WTC11 (cell line): ENCODE measurements around the gene MSH2. TPM values are rescaled to one million over a fixed set of nuclear protein-coding genes. Genes with fewer than 3 reads are reported as not detected.

Source experiments
- ATAC-seq: fragments of 200-7000 bp; cut with Tn5 transposase; 2 replicates; pipeline ENCODE4 v1.10.0; 2021; ENCODE audit warnings: mild to moderate bottlenecking, moderate library complexity
- CTCF ChIA-PET: fragments of 300-600 bp; sonication (Branson Sonifier 250); formaldehyde crosslinking; loops from one replicate; lab custom pipeline; 2021; ENCODE audit warnings: antibody characterized with exemption; lab: Charles Lee
- POLR2A ChIA-PET: fragments of 350-600 bp; sonication (Branson Sonifier 250); formaldehyde crosslinking; loops from one replicate; lab custom pipeline; 2021; ENCODE audit warnings: antibody characterized with exemption; lab: Charles Lee
- DNase-seq: peaks from one replicate; pipeline ENCODE4 v3.0.0; 2021; ENCODE audit warnings: low spot score
- H3K27ac Mint-ChIP-seq: 2 replicates; pipeline ENCODE4 v1.8.0; 2021; ENCODE audit warnings: mixed read lengths
- H3K27me3 Mint-ChIP-seq: 2 replicates; pipeline ENCODE4 v1.8.0; 2021; ENCODE audit warnings: low read depth, mild to moderate bottlenecking, moderate library complexity, mixed read lengths
- H3K36me3 Mint-ChIP-seq: 2 replicates; pipeline ENCODE4 v1.8.0; 2021; ENCODE audit warnings: mixed read lengths
- H3K4me1 Mint-ChIP-seq: 2 replicates; pipeline ENCODE4 v1.8.0; 2022; ENCODE audit warnings: mixed read lengths
- H3K4me3 Mint-ChIP-seq: 2 replicates; pipeline ENCODE4 v1.8.0; 2021; ENCODE audit warnings: mild to moderate bottlenecking, moderate library complexity, mixed read lengths
- H3K9me3 Mint-ChIP-seq: 2 replicates; pipeline ENCODE4 v1.8.0; 2021; ENCODE audit warnings: mixed read lengths
- ELF4 ChIP-seq: sonication (generic); formaldehyde crosslinking; IDR thresholded peaks from 2 replicates; pipeline ENCODE4 v1.8.1; 2022; ENCODE audit warnings: low read depth, mild to moderate bottlenecking, moderate library complexity, missing genetic modification reagents
- FOXK1 ChIP-seq: sonication (generic); formaldehyde crosslinking; IDR thresholded peaks from 2 replicates; pipeline ENCODE4 v1.8.0; 2022; ENCODE audit warnings: mild to moderate bottlenecking, moderate library complexity, missing genetic modification reagents
- GTF2I ChIP-seq: fragments of 250-450 bp; sonication (Bioruptor Pico); conservative IDR thresholded peaks from 2 replicates; pipeline ENCODE4 v1.4.0; 2021; ENCODE audit warnings: mild to moderate bottlenecking
- JAZF1 ChIP-seq: fragments of 250-450 bp; sonication (Bioruptor Pico); IDR thresholded peaks from 2 replicates; pipeline ENCODE4 v1.9.0; 2021; ENCODE audit warnings: moderate library complexity, mild to moderate bottlenecking, inconsistent platforms
- NR1H2 ChIP-seq: sonication (generic); formaldehyde crosslinking; IDR thresholded peaks from 2 replicates; pipeline ENCODE4 v1.9.0; 2021; ENCODE audit warnings: mild to moderate bottlenecking, moderate library complexity, missing genetic modification reagents
- OVOL2 ChIP-seq: fragments of 250-450 bp; sonication (Bioruptor Pico); IDR thresholded peaks from 2 replicates; pipeline ENCODE4 v1.9.0; 2021; ENCODE audit warnings: mild to moderate bottlenecking, borderline replicate concordance
- RORB ChIP-seq: fragments of 250-450 bp; sonication (Bioruptor Pico); IDR thresholded peaks from 2 replicates; pipeline ENCODE4 v1.9.0; 2021; ENCODE audit warnings: mild to moderate bottlenecking
- SP1 ChIP-seq: sonication (generic); formaldehyde crosslinking; conservative IDR thresholded peaks from 2 replicates; pipeline ENCODE4 v1.8.1; 2022; ENCODE audit warnings: missing genetic modification reagents
- ZNF121 ChIP-seq: sonication (generic); formaldehyde crosslinking; IDR thresholded peaks from 2 replicates; pipeline ENCODE4 v1.8.0; 2023; ENCODE audit warnings: missing genetic modification reagents
- ZNF416 ChIP-seq: fragments of 250-450 bp; sonication (Bioruptor Pico); IDR thresholded peaks from 2 replicates; pipeline ENCODE4 v1.9.0; 2021; ENCODE audit warnings: mild to moderate bottlenecking, inconsistent platforms
- total RNA-seq: library from RNA; stranded (reverse); gene quantifications from 3 replicates; pipeline ENCODE4 v1.2.3, GENCODE V29; 2021
- TF ChIP-seq, protein P1 (sequence below): sonication (generic); formaldehyde crosslinking; IDR thresholded peaks from 2 replicates; pipeline ENCODE4 v1.8.0; 2023; ENCODE audit warnings: missing genetic modification reagents, mild to moderate bottlenecking, borderline replicate concordance
- TF ChIP-seq, protein P2 (sequence below): fragments of 250-450 bp; sonication (Bioruptor Pico); IDR thresholded peaks from 2 replicates; pipeline ENCODE4 v1.9.0; 2021; ENCODE audit warnings: mild to moderate bottlenecking
- TF ChIP-seq, protein P3 (sequence below): sonication (generic); formaldehyde crosslinking; IDR thresholded peaks from 2 replicates; pipeline ENCODE4 v1.8.1; 2023; ENCODE audit warnings: mild to moderate bottlenecking, missing genetic modification reagents
- TF ChIP-seq, protein P4 (sequence below): fragments of 250-450 bp; sonication (Bioruptor Pico); IDR thresholded peaks from 2 replicates; pipeline ENCODE4 v1.8.0; 2021; ENCODE audit warnings: mild to moderate bottlenecking
- TF ChIP-seq, protein P5 (sequence below): fragments of 250-450 bp; sonication (Bioruptor Pico); IDR thresholded peaks from 2 replicates; pipeline ENCODE4 v1.9.0; 2021; ENCODE audit warnings: mild to moderate bottlenecking
- TF ChIP-seq, protein P6 (sequence below): sonication (generic); formaldehyde crosslinking; IDR thresholded peaks from 2 replicates; pipeline ENCODE4 v1.8.0; 2023; ENCODE audit warnings: mild to moderate bottlenecking, missing genetic modification reagents
- TF ChIP-seq, protein P7 (sequence below): sonication (generic); formaldehyde crosslinking; IDR thresholded peaks from 2 replicates; pipeline ENCODE4 v1.8.0; 2022; ENCODE audit warnings: mild to moderate bottlenecking, missing genetic modification reagents

Gene MSH2
- total RNA-seq, 1 experiment from 2014 or later, result 244 TPM

DNA sequence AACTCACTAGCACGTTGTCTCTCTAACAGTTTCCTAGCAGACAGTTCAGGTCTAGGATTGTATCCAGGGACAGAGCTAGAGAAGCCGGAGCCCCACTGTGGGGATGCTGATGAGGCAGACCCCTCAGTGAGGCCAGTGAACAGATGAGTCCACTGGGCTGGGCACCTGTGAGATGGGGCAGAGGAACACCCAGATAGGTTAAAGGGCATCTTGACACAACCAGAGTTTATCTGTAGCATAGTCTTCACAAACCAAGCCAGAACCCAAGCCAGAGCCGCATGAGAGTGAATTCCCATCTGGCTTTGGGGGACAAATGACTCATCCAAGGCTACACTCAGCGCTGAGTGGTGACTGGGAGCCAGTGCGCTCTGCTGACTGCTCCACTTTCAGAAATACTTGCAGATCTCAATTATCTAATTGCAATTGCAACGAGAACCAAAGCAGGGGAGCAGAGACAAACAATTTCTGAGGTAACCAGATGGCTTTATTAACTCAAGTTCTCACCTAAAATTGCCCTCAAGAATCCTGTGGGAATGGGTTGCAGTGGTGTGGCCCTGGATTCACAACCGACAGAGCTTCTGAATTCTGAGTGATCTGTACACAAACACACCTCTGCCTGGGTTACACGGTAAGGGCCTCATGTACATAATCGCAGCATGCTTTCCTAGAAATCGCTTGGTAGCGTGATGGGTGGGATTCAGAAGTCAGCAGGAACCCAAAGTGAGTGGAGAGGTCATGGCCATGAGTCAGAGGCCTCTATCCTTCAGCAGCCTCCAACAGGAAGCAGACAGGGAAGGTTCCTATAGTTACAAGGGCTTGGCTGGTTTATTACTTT is 48.7 kb upstream of the MSH2 start:
- no peak overlapping the region for H3K4me3 Mint-ChIP-seq
- H3K4me1 Mint-ChIP-seq, result peaks cover 13% of the 10 kb centered on the region
- peaks cover under 1% of the 10 kb centered on the region; the same call in 1 of the 2 replicates for H3K27me3 Mint-ChIP-seq
- ChIA-PET CTCF (interaction anchor here (1.0 to 1.1 kb wide), 2 partner anchors 18 to 34 kb away, joined by 4 read pairs; no protein-coding TSS in a partner anchor), POLR2A (interaction anchor here (1.0 kb wide), 1 partner anchor 19 kb away, joined by 4 read pairs; no protein-coding TSS in a partner anchor)
- no peaks in the 10 kb centered on the region for H3K9me3 Mint-ChIP-seq
- H3K27ac Mint-ChIP-seq, result no peak overlapping the region
- DNase-seq (no peak), ATAC-seq (no peak)
- TF ChIP-seq, protein P1, sequence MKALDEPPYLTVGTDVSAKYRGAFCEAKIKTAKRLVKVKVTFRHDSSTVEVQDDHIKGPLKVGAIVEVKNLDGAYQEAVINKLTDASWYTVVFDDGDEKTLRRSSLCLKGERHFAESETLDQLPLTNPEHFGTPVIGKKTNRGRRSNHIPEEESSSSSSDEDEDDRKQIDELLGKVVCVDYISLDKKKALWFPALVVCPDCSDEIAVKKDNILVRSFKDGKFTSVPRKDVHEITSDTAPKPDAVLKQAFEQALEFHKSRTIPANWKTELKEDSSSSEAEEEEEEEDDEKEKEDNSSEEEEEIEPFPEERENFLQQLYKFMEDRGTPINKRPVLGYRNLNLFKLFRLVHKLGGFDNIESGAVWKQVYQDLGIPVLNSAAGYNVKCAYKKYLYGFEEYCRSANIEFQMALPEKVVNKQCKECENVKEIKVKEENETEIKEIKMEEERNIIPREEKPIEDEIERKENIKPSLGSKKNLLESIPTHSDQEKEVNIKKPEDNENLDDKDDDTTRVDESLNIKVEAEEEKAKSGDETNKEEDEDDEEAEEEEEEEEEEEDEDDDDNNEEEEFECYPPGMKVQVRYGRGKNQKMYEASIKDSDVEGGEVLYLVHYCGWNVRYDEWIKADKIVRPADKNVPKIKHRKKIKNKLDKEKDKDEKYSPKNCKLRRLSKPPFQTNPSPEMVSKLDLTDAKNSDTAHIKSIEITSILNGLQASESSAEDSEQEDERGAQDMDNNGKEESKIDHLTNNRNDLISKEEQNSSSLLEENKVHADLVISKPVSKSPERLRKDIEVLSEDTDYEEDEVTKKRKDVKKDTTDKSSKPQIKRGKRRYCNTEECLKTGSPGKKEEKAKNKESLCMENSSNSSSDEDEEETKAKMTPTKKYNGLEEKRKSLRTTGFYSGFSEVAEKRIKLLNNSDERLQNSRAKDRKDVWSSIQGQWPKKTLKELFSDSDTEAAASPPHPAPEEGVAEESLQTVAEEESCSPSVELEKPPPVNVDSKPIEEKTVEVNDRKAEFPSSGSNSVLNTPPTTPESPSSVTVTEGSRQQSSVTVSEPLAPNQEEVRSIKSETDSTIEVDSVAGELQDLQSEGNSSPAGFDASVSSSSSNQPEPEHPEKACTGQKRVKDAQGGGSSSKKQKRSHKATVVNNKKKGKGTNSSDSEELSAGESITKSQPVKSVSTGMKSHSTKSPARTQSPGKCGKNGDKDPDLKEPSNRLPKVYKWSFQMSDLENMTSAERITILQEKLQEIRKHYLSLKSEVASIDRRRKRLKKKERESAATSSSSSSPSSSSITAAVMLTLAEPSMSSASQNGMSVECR (CRISPR knock-in tag), result no peak
- TF ChIP-seq, protein P2, sequence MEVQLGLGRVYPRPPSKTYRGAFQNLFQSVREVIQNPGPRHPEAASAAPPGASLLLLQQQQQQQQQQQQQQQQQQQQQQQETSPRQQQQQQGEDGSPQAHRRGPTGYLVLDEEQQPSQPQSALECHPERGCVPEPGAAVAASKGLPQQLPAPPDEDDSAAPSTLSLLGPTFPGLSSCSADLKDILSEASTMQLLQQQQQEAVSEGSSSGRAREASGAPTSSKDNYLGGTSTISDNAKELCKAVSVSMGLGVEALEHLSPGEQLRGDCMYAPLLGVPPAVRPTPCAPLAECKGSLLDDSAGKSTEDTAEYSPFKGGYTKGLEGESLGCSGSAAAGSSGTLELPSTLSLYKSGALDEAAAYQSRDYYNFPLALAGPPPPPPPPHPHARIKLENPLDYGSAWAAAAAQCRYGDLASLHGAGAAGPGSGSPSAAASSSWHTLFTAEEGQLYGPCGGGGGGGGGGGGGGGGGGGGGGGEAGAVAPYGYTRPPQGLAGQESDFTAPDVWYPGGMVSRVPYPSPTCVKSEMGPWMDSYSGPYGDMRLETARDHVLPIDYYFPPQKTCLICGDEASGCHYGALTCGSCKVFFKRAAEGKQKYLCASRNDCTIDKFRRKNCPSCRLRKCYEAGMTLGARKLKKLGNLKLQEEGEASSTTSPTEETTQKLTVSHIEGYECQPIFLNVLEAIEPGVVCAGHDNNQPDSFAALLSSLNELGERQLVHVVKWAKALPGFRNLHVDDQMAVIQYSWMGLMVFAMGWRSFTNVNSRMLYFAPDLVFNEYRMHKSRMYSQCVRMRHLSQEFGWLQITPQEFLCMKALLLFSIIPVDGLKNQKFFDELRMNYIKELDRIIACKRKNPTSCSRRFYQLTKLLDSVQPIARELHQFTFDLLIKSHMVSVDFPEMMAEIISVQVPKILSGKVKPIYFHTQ, result no peak
- no peak for TF ChIP-seq ZNF121 (CRISPR knock-in tag)
- TF ChIP-seq FOXK1 (CRISPR knock-in tag), result no peak
- TF ChIP-seq RORB, result no peak
- no peak for TF ChIP-seq GTF2I (CRISPR knock-in tag)
- TF ChIP-seq OVOL2 (CRISPR knock-in tag), result no peak
- TF ChIP-seq, protein P3, sequence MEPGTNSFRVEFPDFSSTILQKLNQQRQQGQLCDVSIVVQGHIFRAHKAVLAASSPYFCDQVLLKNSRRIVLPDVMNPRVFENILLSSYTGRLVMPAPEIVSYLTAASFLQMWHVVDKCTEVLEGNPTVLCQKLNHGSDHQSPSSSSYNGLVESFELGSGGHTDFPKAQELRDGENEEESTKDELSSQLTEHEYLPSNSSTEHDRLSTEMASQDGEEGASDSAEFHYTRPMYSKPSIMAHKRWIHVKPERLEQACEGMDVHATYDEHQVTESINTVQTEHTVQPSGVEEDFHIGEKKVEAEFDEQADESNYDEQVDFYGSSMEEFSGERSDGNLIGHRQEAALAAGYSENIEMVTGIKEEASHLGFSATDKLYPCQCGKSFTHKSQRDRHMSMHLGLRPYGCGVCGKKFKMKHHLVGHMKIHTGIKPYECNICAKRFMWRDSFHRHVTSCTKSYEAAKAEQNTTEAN (CRISPR knock-in tag), result no peak
- no peak for TF ChIP-seq ELF4 (CRISPR knock-in tag)
- TF ChIP-seq, protein P4, sequence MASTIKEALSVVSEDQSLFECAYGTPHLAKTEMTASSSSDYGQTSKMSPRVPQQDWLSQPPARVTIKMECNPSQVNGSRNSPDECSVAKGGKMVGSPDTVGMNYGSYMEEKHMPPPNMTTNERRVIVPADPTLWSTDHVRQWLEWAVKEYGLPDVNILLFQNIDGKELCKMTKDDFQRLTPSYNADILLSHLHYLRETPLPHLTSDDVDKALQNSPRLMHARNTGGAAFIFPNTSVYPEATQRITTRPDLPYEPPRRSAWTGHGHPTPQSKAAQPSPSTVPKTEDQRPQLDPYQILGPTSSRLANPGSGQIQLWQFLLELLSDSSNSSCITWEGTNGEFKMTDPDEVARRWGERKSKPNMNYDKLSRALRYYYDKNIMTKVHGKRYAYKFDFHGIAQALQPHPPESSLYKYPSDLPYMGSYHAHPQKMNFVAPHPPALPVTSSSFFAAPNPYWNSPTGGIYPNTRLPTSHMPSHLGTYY (CRISPR knock-in tag), result no peak
- no peak for TF ChIP-seq NR1H2 (CRISPR knock-in tag)
- TF ChIP-seq, protein P5, sequence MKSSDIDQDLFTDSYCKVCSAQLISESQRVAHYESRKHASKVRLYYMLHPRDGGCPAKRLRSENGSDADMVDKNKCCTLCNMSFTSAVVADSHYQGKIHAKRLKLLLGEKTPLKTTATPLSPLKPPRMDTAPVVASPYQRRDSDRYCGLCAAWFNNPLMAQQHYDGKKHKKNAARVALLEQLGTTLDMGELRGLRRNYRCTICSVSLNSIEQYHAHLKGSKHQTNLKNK (CRISPR knock-in tag), result no peak
- no peak for TF ChIP-seq JAZF1 (CRISPR knock-in tag)
- H3K36me3 Mint-ChIP-seq, result no peaks in the 10 kb centered on the region

DNA sequence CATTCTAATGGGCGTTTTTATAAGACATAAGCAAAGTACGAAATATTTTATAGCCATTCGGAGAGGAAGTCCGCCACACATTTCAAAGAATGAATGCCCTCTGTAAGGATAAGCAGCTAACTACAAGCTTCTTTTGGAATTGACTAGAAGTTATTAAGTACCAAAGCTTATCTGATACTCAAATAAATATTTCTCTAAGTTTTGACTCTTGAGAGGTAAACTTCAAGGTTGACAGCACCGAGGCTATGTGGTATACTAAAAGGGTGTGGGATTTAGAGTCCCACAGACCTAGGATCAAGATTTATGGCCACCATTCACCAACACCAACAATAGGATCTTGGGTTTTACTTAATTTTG is 48.1 kb upstream of the MSH2 start:
- peaks cover 13% of the 10 kb centered on the region for H3K4me1 Mint-ChIP-seq
- ChIA-PET POLR2A (interaction anchor here (1.0 kb wide), 1 partner anchor 19 kb away, joined by 4 read pairs; no protein-coding TSS in a partner anchor), CTCF (interaction anchor here (1.0 to 1.1 kb wide), 2 partner anchors 19 to 33 kb away, joined by 4 read pairs; no protein-coding TSS in a partner anchor)
- no peak for DNase-seq
- H3K4me3 Mint-ChIP-seq, result no peak overlapping the region
- H3K27ac Mint-ChIP-seq, result no peak overlapping the region
- ATAC-seq, result no peak
- H3K27me3 Mint-ChIP-seq, result peaks cover 4% of the 10 kb centered on the region; the same call in 1 of the 2 replicates
- H3K36me3 Mint-ChIP-seq, result no peaks in the 10 kb centered on the region
- H3K9me3 Mint-ChIP-seq, result no peaks in the 10 kb centered on the region
- no peak for TF ChIP-seq SP1 (CRISPR knock-in tag)
- no peak for TF ChIP-seq ZNF121 (CRISPR knock-in tag)
- TF ChIP-seq, protein P6, sequence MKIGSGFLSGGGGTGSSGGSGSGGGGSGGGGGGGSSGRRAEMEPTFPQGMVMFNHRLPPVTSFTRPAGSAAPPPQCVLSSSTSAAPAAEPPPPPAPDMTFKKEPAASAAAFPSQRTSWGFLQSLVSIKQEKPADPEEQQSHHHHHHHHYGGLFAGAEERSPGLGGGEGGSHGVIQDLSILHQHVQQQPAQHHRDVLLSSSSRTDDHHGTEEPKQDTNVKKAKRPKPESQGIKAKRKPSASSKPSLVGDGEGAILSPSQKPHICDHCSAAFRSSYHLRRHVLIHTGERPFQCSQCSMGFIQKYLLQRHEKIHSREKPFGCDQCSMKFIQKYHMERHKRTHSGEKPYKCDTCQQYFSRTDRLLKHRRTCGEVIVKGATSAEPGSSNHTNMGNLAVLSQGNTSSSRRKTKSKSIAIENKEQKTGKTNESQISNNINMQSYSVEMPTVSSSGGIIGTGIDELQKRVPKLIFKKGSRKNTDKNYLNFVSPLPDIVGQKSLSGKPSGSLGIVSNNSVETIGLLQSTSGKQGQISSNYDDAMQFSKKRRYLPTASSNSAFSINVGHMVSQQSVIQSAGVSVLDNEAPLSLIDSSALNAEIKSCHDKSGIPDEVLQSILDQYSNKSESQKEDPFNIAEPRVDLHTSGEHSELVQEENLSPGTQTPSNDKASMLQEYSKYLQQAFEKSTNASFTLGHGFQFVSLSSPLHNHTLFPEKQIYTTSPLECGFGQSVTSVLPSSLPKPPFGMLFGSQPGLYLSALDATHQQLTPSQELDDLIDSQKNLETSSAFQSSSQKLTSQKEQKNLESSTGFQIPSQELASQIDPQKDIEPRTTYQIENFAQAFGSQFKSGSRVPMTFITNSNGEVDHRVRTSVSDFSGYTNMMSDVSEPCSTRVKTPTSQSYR (CRISPR knock-in tag), result no peak
- no peak for TF ChIP-seq ZNF416 (CRISPR knock-in tag)
- TF ChIP-seq, protein P7, sequence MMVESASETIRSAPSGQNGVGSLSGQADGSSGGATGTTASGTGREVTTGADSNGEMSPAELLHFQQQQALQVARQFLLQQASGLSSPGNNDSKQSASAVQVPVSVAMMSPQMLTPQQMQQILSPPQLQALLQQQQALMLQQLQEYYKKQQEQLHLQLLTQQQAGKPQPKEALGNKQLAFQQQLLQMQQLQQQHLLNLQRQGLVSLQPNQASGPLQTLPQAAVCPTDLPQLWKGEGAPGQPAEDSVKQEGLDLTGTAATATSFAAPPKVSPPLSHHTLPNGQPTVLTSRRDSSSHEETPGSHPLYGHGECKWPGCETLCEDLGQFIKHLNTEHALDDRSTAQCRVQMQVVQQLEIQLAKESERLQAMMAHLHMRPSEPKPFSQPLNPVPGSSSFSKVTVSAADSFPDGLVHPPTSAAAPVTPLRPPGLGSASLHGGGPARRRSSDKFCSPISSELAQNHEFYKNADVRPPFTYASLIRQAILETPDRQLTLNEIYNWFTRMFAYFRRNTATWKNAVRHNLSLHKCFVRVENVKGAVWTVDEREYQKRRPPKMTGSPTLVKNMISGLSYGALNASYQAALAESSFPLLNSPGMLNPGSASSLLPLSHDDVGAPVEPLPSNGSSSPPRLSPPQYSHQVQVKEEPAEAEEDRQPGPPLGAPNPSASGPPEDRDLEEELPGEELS, result no peak
